Adipocyte (in vitro differentiated cells): ENCODE data around the gene OR52J3.

Source experiments
- DNase-seq: peaks from one replicate; pipeline ENCODE4 v3.0.0-alpha.2; 2015; ENCODE audit warnings: low read depth
- H3K27me3 ChIP-seq: replicated peaks from 2 replicates; pipeline ENCODE4 v1.7.0; 2013; ENCODE audit warnings: mild to moderate bottlenecking, low read length, moderate library complexity; ENCODE audit not compliant: control insufficient read depth, insufficient read depth
- H3K36me3 ChIP-seq: 2 replicates; pipeline ENCODE4 v1.7.0; 2013; ENCODE audit warnings: low read length, mild to moderate bottlenecking, moderate library complexity; ENCODE audit not compliant: control insufficient read depth, insufficient read depth, severe bottlenecking
- H3K4me1 ChIP-seq: 2 replicates; pipeline ENCODE4 v1.7.0; 2013; ENCODE audit warnings: mild to moderate bottlenecking, low read length, moderate library complexity; ENCODE audit not compliant: control insufficient read depth, insufficient read depth
- H3K4me3 ChIP-seq: 2 replicates; pipeline ENCODE4 v1.7.0; 2013; ENCODE audit warnings: mild to moderate bottlenecking, low read length, moderate library complexity
- H3K9ac ChIP-seq: 2 replicates; pipeline ENCODE4 v1.7.0; 2013; ENCODE audit warnings: mild to moderate bottlenecking, low read length, moderate library complexity
- H3K9me3 ChIP-seq: 2 replicates; pipeline ENCODE4 v1.7.0; 2013; ENCODE audit warnings: mild to moderate bottlenecking, low read length, moderate library complexity; ENCODE audit not compliant: control insufficient read depth

Gene OR52J3

GRCh38 chr11:5046226-5046625 is at the start of gene OR52J3:
Gene OR52J3, plus strand, starts transcription at chr11:5046526. Its CDS starts 0 bp downstream, at chr11:5046526.
- no peaks in the 10 kb centered on the region for H3K27me3 ChIP-seq
- H3K4me1 ChIP-seq, result no peaks in the 10 kb centered on the region
- no peak for DNase-seq
- no peaks in the 10 kb centered on the region for H3K36me3 ChIP-seq
- no peak within 1 kb of the TSS for H3K4me3 ChIP-seq
- no peaks in the 10 kb centered on the region for H3K9me3 ChIP-seq
- no peak within 1 kb of the TSS for H3K9ac ChIP-seq

- no peaks in the 10 kb centered on the region for H3K4me1 ChIP-seq
- no peak overlapping the region for H3K4me3 ChIP-seq
- no peak overlapping the region for H3K9ac ChIP-seq
- H3K27me3 ChIP-seq, result peaks cover 23% of the 10 kb centered on the region
- no peaks in the 10 kb centered on the region for H3K9me3 ChIP-seq
- no peaks in the 10 kb centered on the region for H3K36me3 ChIP-seq
- peak; percentile 76 for DNase-seq
Observed at GRCh38 chr11:5004424-5005274, 41.7 kb upstream of the OR52J3 start.

- peaks cover 10% of the 10 kb centered on the region for H3K27me3 ChIP-seq
- no peaks in the 10 kb centered on the region for H3K9me3 ChIP-seq
- no peak overlapping the region for H3K4me3 ChIP-seq
- no peaks in the 10 kb centered on the region for H3K4me1 ChIP-seq
- H3K36me3 ChIP-seq, result no peaks in the 10 kb centered on the region
- DNase-seq, result no peak
- H3K9ac ChIP-seq, result no peak overlapping the region
Observed at GRCh38 chr11:5007561-5007960, 38.8 kb upstream of the OR52J3 start.

- DNase-seq, result no peak
- Histone ChIP-seq H3K4me3 (no peak overlapping the region), H3K9ac (no peak overlapping the region), H3K4me1 (no peaks in the 10 kb centered on the region), H3K9me3 (no peaks in the 10 kb centered on the region), H3K36me3 (no peaks in the 10 kb centered on the region), H3K27me3 (no peaks in the 10 kb centered on the region)
Observed at GRCh38 chr11:5011254-5011653, 35.1 kb upstream of the OR52J3 start.

- Histone ChIP-seq H3K36me3 (no peaks in the 10 kb centered on the region), H3K4me3 (no peak overlapping the region), H3K9me3 (no peaks in the 10 kb centered on the region), H3K9ac (no peak overlapping the region), H3K27me3 (no peaks in the 10 kb centered on the region), H3K4me1 (no peaks in the 10 kb centered on the region)
- DNase-seq, result no peak
Observed at GRCh38 chr11:5013012-5013411, 33.3 kb upstream of the OR52J3 start.

- peaks cover 10% of the 10 kb centered on the region for H3K9me3 ChIP-seq
- H3K9ac ChIP-seq, result no peak overlapping the region
- H3K4me3 ChIP-seq, result no peak overlapping the region
- H3K36me3 ChIP-seq, result no peaks in the 10 kb centered on the region
- DNase-seq, result no peak
- H3K27me3 ChIP-seq, result no peaks in the 10 kb centered on the region
- H3K4me1 ChIP-seq, result no peaks in the 10 kb centered on the region
Observed at GRCh38 chr11:5021996-5022395, 24.3 kb upstream of the OR52J3 start.

- H3K4me3 ChIP-seq, result no peak overlapping the region
- no peaks in the 10 kb centered on the region for H3K36me3 ChIP-seq
- H3K9me3 ChIP-seq, result no peaks in the 10 kb centered on the region
- no peaks in the 10 kb centered on the region for H3K27me3 ChIP-seq
- H3K4me1 ChIP-seq, result no peaks in the 10 kb centered on the region
- DNase-seq, result no peak
- no peak overlapping the region for H3K9ac ChIP-seq
Observed at GRCh38 chr11:5036669-5037068, 9.7 kb upstream of the OR52J3 start.

- H3K4me3 ChIP-seq, result no peak overlapping the region
- no peak overlapping the region for H3K9ac ChIP-seq
- no peaks in the 10 kb centered on the region for H3K4me1 ChIP-seq
- no peaks in the 10 kb centered on the region for H3K27me3 ChIP-seq
- H3K9me3 ChIP-seq, result no peaks in the 10 kb centered on the region
- no peak for DNase-seq
- no peaks in the 10 kb centered on the region for H3K36me3 ChIP-seq
Observed at GRCh38 chr11:5037926-5038325, 8.4 kb upstream of the OR52J3 start.

- Histone ChIP-seq H3K9me3 (no peaks in the 10 kb centered on the region), H3K27me3 (no peaks in the 10 kb centered on the region), H3K4me3 (no peak overlapping the region), H3K36me3 (no peaks in the 10 kb centered on the region), H3K9ac (no peak overlapping the region), H3K4me1 (no peaks in the 10 kb centered on the region)
- no peak for DNase-seq
Observed at GRCh38 chr11:5038341-5038740, 8.0 kb upstream of the OR52J3 start.

GRCh38 chr11:5040876-5041275 is 5.5 kb upstream of the OR52J3 start:
- no peaks in the 10 kb centered on the region for H3K27me3 ChIP-seq
- no peaks in the 10 kb centered on the region for H3K4me1 ChIP-seq
- no peak for DNase-seq
- H3K4me3 ChIP-seq, result no peak overlapping the region
- no peaks in the 10 kb centered on the region for H3K9me3 ChIP-seq
- H3K9ac ChIP-seq, result no peak overlapping the region
- H3K36me3 ChIP-seq, result no peaks in the 10 kb centered on the region

- no peak for DNase-seq
- Histone ChIP-seq H3K4me3 (no peak overlapping the region), H3K9me3 (no peaks in the 10 kb centered on the region), H3K27me3 (no peaks in the 10 kb centered on the region), H3K9ac (no peak overlapping the region), H3K4me1 (no peaks in the 10 kb centered on the region), H3K36me3 (no peaks in the 10 kb centered on the region)
Observed at GRCh38 chr11:5042091-5042490, 4.2 kb upstream of the OR52J3 start.

- Histone ChIP-seq H3K9ac (no peak overlapping the region), H3K9me3 (no peaks in the 10 kb centered on the region), H3K4me3 (no peak overlapping the region), H3K36me3 (no peaks in the 10 kb centered on the region), H3K4me1 (no peaks in the 10 kb centered on the region), H3K27me3 (no peaks in the 10 kb centered on the region)
- DNase-seq, result peak; percentile 38
Observed at GRCh38 chr11:5043380-5043779, 2.9 kb upstream of the OR52J3 start.
